IPS-15b (cell line): ENCODE data around the gene ANKRD63.

Experiments
- H3K27me3 ChIP-seq: one replicate; pipeline ENCODE4 v1.6.1; 2013; ENCODE audit warnings: low read length; ENCODE audit not compliant: control insufficient read depth, insufficient read depth
- H3K36me3 ChIP-seq: one replicate; pipeline ENCODE4 v1.6.1; 2013; ENCODE audit warnings: low read length; ENCODE audit not compliant: control insufficient read depth, insufficient read depth
- H3K4me1 ChIP-seq: one replicate; pipeline ENCODE4 v1.6.1; 2013; ENCODE audit warnings: mild to moderate bottlenecking, low read length; ENCODE audit not compliant: control insufficient read depth, insufficient read depth
- H3K4me3 ChIP-seq: one replicate; pipeline ENCODE4 v1.5.1; 2013; ENCODE audit warnings: low read depth, low read length
- H3K9ac ChIP-seq: one replicate; pipeline ENCODE4 v1.6.1; 2013; ENCODE audit warnings: low read depth, mild to moderate bottlenecking, low read length
- H3K9me3 ChIP-seq: one replicate; pipeline ENCODE4 v1.6.1; 2013; ENCODE audit warnings: mild to moderate bottlenecking, low read length; ENCODE audit not compliant: control insufficient read depth, insufficient read depth

ANKRD63 gene

GRCh38 chr15:40282869-40283614 lies at the start of gene ANKRD63:
Gene ANKRD63 (minus strand): TSS chr15:40283064. CDS start chr15:40282586, 478 bp downstream.
- H3K27me3 ChIP-seq, result peaks cover 79% of the 10 kb centered on the region
- H3K9ac ChIP-seq, result no peak within 1 kb of the TSS
- H3K4me3 ChIP-seq, result peak within 1 kb of the TSS; percentile 61

GRCh38 chr15:40332113-40332781 lies 49.4 kb upstream of the ANKRD63 start:
- Histone ChIP-seq H3K27me3 (peaks cover 2% of the 10 kb centered on the region), H3K4me3 (no peak overlapping the region), H3K9me3 (no peaks in the 10 kb centered on the region), H3K4me1 (peaks cover 10% of the 10 kb centered on the region), H3K36me3 (no peaks in the 10 kb centered on the region), H3K9ac (no peak overlapping the region)

More at GRCh38 chr15:40282869-40283614, at the start of gene ANKRD63:
- Histone ChIP-seq H3K36me3 (no peaks in the 10 kb centered on the region), H3K4me1 (peaks cover 25% of the 10 kb centered on the region), H3K9me3 (no peaks in the 10 kb centered on the region)

GRCh38 chr15:40331637-40332036 lies 48.8 kb upstream of the ANKRD63 start:
- Histone ChIP-seq H3K9ac (no peak overlapping the region), H3K9me3 (no peaks in the 10 kb centered on the region), H3K36me3 (no peaks in the 10 kb centered on the region), H3K4me3 (no peak overlapping the region), H3K4me1 (peaks cover 15% of the 10 kb centered on the region), H3K27me3 (no peaks in the 10 kb centered on the region)

GRCh38 chr15:40331026-40331425 lies 48.2 kb upstream of the ANKRD63 start:
- Histone ChIP-seq H3K9ac (no peak overlapping the region), H3K9me3 (no peaks in the 10 kb centered on the region), H3K27me3 (no peaks in the 10 kb centered on the region), H3K36me3 (no peaks in the 10 kb centered on the region), H3K4me1 (peaks cover 19% of the 10 kb centered on the region), H3K4me3 (no peak overlapping the region)

- H3K4me3 ChIP-seq, result no peak overlapping the region
- peaks cover 20% of the 10 kb centered on the region for H3K4me1 ChIP-seq
- H3K36me3 ChIP-seq, result no peaks in the 10 kb centered on the region
- H3K9me3 ChIP-seq, result no peaks in the 10 kb centered on the region
- peaks cover 4% of the 10 kb centered on the region for H3K27me3 ChIP-seq
- no peak overlapping the region for H3K9ac ChIP-seq
These were observed 47.5 kb upstream of the ANKRD63 start for GRCh38 chr15:40330368-40330836.

- Histone ChIP-seq H3K9me3 (no peaks in the 10 kb centered on the region), H3K4me3 (no peak overlapping the region), H3K36me3 (no peaks in the 10 kb centered on the region), H3K27me3 (peaks cover 10% of the 10 kb centered on the region), H3K4me1 (peaks cover 26% of the 10 kb centered on the region), H3K9ac (no peak overlapping the region)
These were observed 46.9 kb upstream of the ANKRD63 start for GRCh38 chr15:40329804-40330203.

- Histone ChIP-seq H3K9ac (no peak overlapping the region), H3K36me3 (no peaks in the 10 kb centered on the region), H3K27me3 (peaks cover 12% of the 10 kb centered on the region), H3K9me3 (no peaks in the 10 kb centered on the region), H3K4me1 (peaks cover 26% of the 10 kb centered on the region), H3K4me3 (no peak overlapping the region)
These were observed 45.9 kb upstream of the ANKRD63 start for GRCh38 chr15:40328751-40329150.

- no peak overlapping the region for H3K9ac ChIP-seq
- no peaks in the 10 kb centered on the region for H3K36me3 ChIP-seq
- H3K27me3 ChIP-seq, result peaks cover 12% of the 10 kb centered on the region
- H3K9me3 ChIP-seq, result no peaks in the 10 kb centered on the region
- H3K4me1 ChIP-seq, result peaks cover 26% of the 10 kb centered on the region
- H3K4me3 ChIP-seq, result no peak overlapping the region
These were observed 45.3 kb upstream of the ANKRD63 start for GRCh38 chr15:40328176-40328575.

- Histone ChIP-seq H3K36me3 (no peaks in the 10 kb centered on the region), H3K4me1 (peaks cover 30% of the 10 kb centered on the region), H3K4me3 (no peak overlapping the region), H3K9me3 (no peaks in the 10 kb centered on the region), H3K27me3 (peaks cover 16% of the 10 kb centered on the region), H3K9ac (no peak overlapping the region)
These were observed 44.6 kb upstream of the ANKRD63 start for GRCh38 chr15:40327457-40327856.

- H3K4me3 ChIP-seq, result no peak overlapping the region
- H3K27me3 ChIP-seq, result peaks cover 25% of the 10 kb centered on the region
- no peaks in the 10 kb centered on the region for H3K9me3 ChIP-seq
- peaks cover 31% of the 10 kb centered on the region for H3K4me1 ChIP-seq
- no peaks in the 10 kb centered on the region for H3K36me3 ChIP-seq
- no peak overlapping the region for H3K9ac ChIP-seq
These were observed 42.8 kb upstream of the ANKRD63 start for GRCh38 chr15:40325700-40326099.

GRCh38 chr15:40325188-40325587 lies 42.3 kb upstream of the ANKRD63 start:
- Histone ChIP-seq H3K4me1 (peaks cover 31% of the 10 kb centered on the region), H3K4me3 (peak overlapping the region; percentile 66), H3K9me3 (no peaks in the 10 kb centered on the region), H3K27me3 (peaks cover 25% of the 10 kb centered on the region), H3K36me3 (no peaks in the 10 kb centered on the region), H3K9ac (no peak overlapping the region)
